Neural crest cell (in vitro differentiated cells): ENCODE measurements around the gene PIEZO2. TPM values are rescaled to one million over a fixed set of nuclear protein-coding genes. Genes with fewer than 3 reads are reported as not detected.

Source experiments
- DNase-seq: peaks from one replicate; pipeline ENCODE4 v3.0.0; 2021; ENCODE audit warnings: low read depth, mixed read lengths, low spot score
- H3K27ac Mint-ChIP-seq: one replicate; pipeline ENCODE4 v1.8.0; 2021; ENCODE audit warnings: mild to moderate bottlenecking, mixed read lengths; ENCODE audit not compliant: unreplicated experiment
- H3K27me3 Mint-ChIP-seq: 2 replicates; pipeline ENCODE4 v1.8.0; 2021; ENCODE audit warnings: low read depth, mild to moderate bottlenecking, mixed read lengths
- H3K36me3 Mint-ChIP-seq: 2 replicates; pipeline ENCODE4 v1.8.0; 2021; ENCODE audit warnings: low read depth, mild to moderate bottlenecking, mixed read lengths
- H3K4me1 Mint-ChIP-seq: 2 replicates; pipeline ENCODE4 v1.8.0; 2021; ENCODE audit warnings: mixed read lengths
- H3K4me3 Mint-ChIP-seq: one replicate; pipeline ENCODE4 v1.8.0; 2021; ENCODE audit warnings: mild to moderate bottlenecking, mixed read lengths
- H3K9me3 Mint-ChIP-seq: 2 replicates; pipeline ENCODE4 v1.8.0; 2021; ENCODE audit warnings: mixed read lengths
- CTCF ChIP-seq: fragments of 200-600 bp; sonication (generic); conservative IDR thresholded peaks from 2 replicates; pipeline ENCODE4 v1.5.0; 2021; ENCODE audit warnings: antibody characterized with exemption, mild to moderate bottlenecking
- total RNA-seq: library from RNA; stranded (reverse); gene quantifications from 2 replicates; pipeline ENCODE4 v1.2.1, GENCODE V29; 2021

PIEZO2 gene
- total RNA-seq, 1 donor from 2014 or later, result 15.5 TPM

- peak overlapping the region; percentile 73 for H3K27ac Mint-ChIP-seq
- DNase-seq, result no peak
Observed at GRCh38 chr18:11089931-11090715, 59.2 kb downstream of the PIEZO2 start.

DNA sequence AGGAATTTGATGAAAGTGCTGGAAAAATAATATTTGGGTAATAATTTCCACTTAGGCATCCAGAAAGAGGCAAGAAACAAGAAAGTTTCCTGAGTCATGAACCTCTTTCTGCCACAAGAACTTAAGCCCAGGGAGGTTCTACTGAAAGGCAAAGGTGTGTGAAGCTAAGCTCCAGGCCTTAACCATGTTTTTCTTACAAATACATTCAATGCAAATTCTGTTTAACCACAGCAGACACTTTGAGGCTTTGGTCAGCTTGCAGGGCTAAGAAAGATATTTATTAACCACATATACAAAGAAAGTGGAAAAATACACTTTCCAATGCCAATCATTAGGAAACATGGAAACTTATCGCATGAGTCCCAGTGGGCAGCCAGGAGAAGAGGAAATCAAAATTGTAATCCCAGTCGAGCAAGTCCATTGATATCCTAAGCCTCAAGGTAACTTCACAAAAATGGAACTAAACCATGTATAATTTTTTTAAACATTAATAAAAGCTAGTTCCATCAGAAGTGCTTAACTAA is 68.3 kb downstream of the PIEZO2 start:
- H3K27ac Mint-ChIP-seq, result no peak overlapping the region
- no peaks in the 10 kb centered on the region for H3K9me3 Mint-ChIP-seq
- H3K4me3 Mint-ChIP-seq, result no peak overlapping the region
- no peaks in the 10 kb centered on the region for H3K36me3 Mint-ChIP-seq
- H3K27me3 Mint-ChIP-seq, result no peaks in the 10 kb centered on the region
- DNase-seq, result no peak
- no peaks in the 10 kb centered on the region for H3K4me1 Mint-ChIP-seq
- no peak for TF ChIP-seq CTCF

More at GRCh38 chr18:11089931-11090715, 59.2 kb downstream of the PIEZO2 start:
- Mint-ChIP-seq H3K4me1 (peaks cover 21% of the 10 kb centered on the region), H3K27me3 (no peaks in the 10 kb centered on the region), H3K4me3 (no peak overlapping the region), H3K36me3 (no peaks in the 10 kb centered on the region), H3K9me3 (peaks cover 2% of the 10 kb centered on the region)
- no peak for TF ChIP-seq CTCF

GRCh38 chr18:11078491-11078890 is 70.9 kb downstream of the PIEZO2 start:
- no peak overlapping the region for H3K27ac Mint-ChIP-seq
- no peaks in the 10 kb centered on the region for H3K36me3 Mint-ChIP-seq
- DNase-seq, result no peak
- H3K4me3 Mint-ChIP-seq, result no peak overlapping the region
- H3K4me1 Mint-ChIP-seq, result no peaks in the 10 kb centered on the region
- H3K27me3 Mint-ChIP-seq, result no peaks in the 10 kb centered on the region
- H3K9me3 Mint-ChIP-seq, result no peaks in the 10 kb centered on the region
- no peak for TF ChIP-seq CTCF

- H3K4me1 Mint-ChIP-seq, result no peaks in the 10 kb centered on the region
- no peak overlapping the region for H3K27ac Mint-ChIP-seq
- no peaks in the 10 kb centered on the region for H3K27me3 Mint-ChIP-seq
- DNase-seq, result no peak
- no peak overlapping the region for H3K4me3 Mint-ChIP-seq
- no peaks in the 10 kb centered on the region for H3K36me3 Mint-ChIP-seq
- TF ChIP-seq CTCF, result no peak
- H3K9me3 Mint-ChIP-seq, result no peaks in the 10 kb centered on the region
Observed at GRCh38 chr18:11077548-11078187, 71.7 kb downstream of the PIEZO2 start.

GRCh38 chr18:11074889-11075288 is 74.5 kb downstream of the PIEZO2 start:
- Mint-ChIP-seq H3K4me1 (peaks cover 4% of the 10 kb centered on the region), H3K4me3 (no peak overlapping the region), H3K27ac (no peak overlapping the region), H3K9me3 (no peaks in the 10 kb centered on the region), H3K27me3 (no peaks in the 10 kb centered on the region), H3K36me3 (no peaks in the 10 kb centered on the region)
- DNase-seq, result no peak
- TF ChIP-seq CTCF, result no peak
